Measurements from ENCODE around the gene RXFP4. TPM values are rescaled to one million over a fixed set of nuclear protein-coding genes. Genes with fewer than 3 reads are reported as not detected.

Gene RXFP4
- total and polyA plus RNA-seq, 8 donors = 0.10 to 0.82 (median 0.17) TPM; not detected in 3

DNA sequence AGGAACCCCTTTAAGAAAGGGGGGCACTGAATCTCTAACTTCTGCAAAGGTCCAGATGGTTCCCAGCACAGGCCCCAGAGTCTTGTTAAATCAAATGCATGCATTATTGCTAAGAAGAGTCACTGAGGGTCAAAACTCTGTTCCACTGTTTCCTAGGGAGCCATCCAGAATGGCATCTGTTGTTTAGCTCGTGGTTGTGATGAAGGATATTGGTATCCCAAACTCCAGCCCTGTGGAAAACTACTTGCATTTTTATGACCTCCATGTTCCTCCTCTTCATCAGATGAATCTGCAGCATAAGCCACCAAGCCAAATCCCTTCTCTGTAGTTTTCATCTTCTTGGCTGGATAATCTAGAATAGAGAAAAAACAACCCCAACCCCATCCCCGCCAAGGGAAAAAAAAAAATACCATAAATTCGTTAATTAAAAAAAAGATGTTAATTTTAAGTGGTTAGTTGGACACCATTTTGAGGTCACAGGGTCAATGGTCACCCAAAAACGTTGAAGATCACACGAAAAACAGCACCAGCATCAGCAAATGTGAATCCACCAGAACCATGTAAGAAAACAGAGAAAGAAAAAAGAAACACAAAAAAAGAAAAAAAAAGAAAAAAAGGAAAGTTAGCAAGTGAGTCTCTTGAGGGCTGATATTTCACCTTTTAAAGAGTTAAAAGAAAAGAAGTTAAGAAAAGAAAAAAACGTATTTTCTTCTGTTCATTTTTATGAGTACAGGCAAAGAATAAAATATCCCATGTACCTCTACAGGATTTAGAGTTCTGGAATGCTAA, 27.3 kb upstream of the RXFP4 start:
- H3K4me1 ChIP-seq = peaks cover 4 to 26% of the 10 kb centered on the region in 2 donors
- H3K36me3 ChIP-seq = peaks cover 0 to 79% of the 10 kb centered on the region in 2 donors

DNA sequence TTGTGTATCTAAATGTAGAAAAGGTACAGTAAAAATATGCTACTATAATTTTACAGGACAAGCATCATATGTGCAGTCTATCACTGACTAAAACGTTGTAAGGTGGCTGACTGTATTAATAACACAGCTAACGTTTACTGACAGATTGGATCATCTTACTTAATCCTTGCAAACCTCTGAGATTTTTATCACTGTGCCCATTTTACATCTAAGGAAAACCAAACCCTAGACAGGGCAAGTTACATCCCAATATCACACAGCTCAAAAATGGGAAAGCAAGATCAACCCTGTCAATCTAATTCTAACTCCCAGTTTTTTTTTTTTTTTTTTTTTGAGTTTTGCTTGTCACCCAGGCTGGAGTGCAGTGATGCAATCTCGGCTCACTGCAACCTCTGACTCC, 22.8 kb upstream of the RXFP4 start:
- TF ChIP-seq, protein P1, sequence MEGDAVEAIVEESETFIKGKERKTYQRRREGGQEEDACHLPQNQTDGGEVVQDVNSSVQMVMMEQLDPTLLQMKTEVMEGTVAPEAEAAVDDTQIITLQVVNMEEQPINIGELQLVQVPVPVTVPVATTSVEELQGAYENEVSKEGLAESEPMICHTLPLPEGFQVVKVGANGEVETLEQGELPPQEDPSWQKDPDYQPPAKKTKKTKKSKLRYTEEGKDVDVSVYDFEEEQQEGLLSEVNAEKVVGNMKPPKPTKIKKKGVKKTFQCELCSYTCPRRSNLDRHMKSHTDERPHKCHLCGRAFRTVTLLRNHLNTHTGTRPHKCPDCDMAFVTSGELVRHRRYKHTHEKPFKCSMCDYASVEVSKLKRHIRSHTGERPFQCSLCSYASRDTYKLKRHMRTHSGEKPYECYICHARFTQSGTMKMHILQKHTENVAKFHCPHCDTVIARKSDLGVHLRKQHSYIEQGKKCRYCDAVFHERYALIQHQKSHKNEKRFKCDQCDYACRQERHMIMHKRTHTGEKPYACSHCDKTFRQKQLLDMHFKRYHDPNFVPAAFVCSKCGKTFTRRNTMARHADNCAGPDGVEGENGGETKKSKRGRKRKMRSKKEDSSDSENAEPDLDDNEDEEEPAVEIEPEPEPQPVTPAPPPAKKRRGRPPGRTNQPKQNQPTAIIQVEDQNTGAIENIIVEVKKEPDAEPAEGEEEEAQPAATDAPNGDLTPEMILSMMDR (IDR thresholded peaks at IDR 0.05) = no peak
- ATAC-seq = no peak

More for the DNA sequence above, 27.3 kb upstream of the RXFP4 start:
- TF ChIP-seq, protein P1 (IDR thresholded peaks at IDR 0.05) = no peak
- ATAC-seq = no peak
- no peak overlapping the region for H3K27ac ChIP-seq
- H3K27me3 ChIP-seq = no peaks in the 10 kb centered on the region
- intact Hi-C loops (cut with DNase I) = no loop called here
- DNase-seq = no peak
- H3K4me3 ChIP-seq = no peak overlapping the region
- no peaks in the 10 kb centered on the region for H3K9me3 ChIP-seq

DNA sequence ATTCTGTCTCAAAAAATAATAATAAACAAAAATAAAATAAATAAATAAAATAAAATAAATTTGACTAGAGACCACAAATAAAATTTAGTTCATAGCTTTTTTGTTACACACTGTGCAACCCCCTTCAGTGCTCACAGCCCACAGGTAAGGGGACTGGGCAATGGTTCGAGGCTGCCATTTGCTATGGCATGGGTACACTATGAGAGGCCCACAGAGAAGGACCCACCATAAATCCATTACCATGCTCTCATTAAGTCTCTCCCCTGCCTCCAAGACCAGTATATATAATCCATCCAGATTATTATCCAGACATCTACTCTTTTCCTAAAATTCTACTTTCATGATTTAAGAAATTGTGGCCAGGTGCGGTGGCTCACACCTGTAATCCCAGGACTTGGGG, 21.6 kb upstream of the RXFP4 start:
- ATAC-seq (no peak), DNase-seq (no peak)
- intact Hi-C loops (cut with DNase I) = no loop called here
- TF ChIP-seq, protein P1 (IDR thresholded peaks at IDR 0.05) = no peak
- no peak overlapping the region for H3K27ac ChIP-seq
- peaks cover 9 to 100% of the 10 kb centered on the region in 2 donors for H3K36me3 ChIP-seq
- no peak overlapping the region for H3K4me3 ChIP-seq
- no peaks in the 10 kb centered on the region for H3K9me3 ChIP-seq
- no peaks in the 10 kb centered on the region for H3K27me3 ChIP-seq
- no peaks in the 10 kb centered on the region for H3K4me1 ChIP-seq

More for the DNA sequence above, 22.8 kb upstream of the RXFP4 start:
- peaks cover 9 to 100% of the 10 kb centered on the region in 2 donors for H3K36me3 ChIP-seq
- H3K27me3 ChIP-seq = no peaks in the 10 kb centered on the region
- no peaks in the 10 kb centered on the region for H3K4me1 ChIP-seq
- H3K9me3 ChIP-seq = no peaks in the 10 kb centered on the region
- H3K4me3 ChIP-seq = no peak overlapping the region
- no peak for DNase-seq
- H3K27ac ChIP-seq = no peak overlapping the region
- intact Hi-C loops (cut with DNase I) = no loop called here

DNA sequence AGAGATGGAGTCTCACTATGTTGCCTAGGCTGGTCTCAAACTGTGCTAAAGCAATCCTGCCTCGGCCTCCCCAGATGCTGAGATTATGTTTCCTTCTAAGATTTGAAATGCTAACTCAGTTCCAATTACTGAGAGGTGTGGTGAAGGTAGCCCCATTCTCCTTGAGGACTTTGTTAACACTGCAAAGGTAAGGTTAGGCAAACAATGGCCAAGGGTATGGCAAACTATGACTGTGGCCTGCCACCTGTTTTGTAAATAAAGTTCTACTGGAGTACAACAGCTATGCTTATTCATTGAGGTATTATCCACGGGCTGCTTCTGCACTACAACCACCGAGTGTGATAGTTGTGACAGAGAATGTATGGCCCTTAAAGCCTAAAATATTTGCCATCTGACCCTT, 20.7 kb upstream of the RXFP4 start:
- Histone ChIP-seq H3K27me3 (no peaks in the 10 kb centered on the region), H3K9me3 (no peaks in the 10 kb centered on the region), H3K4me3 (no peak overlapping the region), H3K4me1 (no peaks in the 10 kb centered on the region), H3K36me3 (peaks cover 9 to 100% of the 10 kb centered on the region in 2 donors), H3K27ac (no peak overlapping the region)
- TF ChIP-seq, protein P1 (IDR thresholded peaks at IDR 0.05) = no peak
- DNase-seq (no peak), ATAC-seq (peak; percentile 25)
- intact Hi-C loops (cut with DNase I) = no loop called here

- intact Hi-C loops (cut with DNase I) = no loop called here
- TF ChIP-seq, protein P1 (IDR thresholded peaks at IDR 0.05) = no peak
- Histone ChIP-seq H3K4me1 (peaks cover 3 to 13% of the 10 kb centered on the region in 2 donors), H3K4me3 (no peak overlapping the region), H3K9me3 (no peaks in the 10 kb centered on the region), H3K27ac (no peak overlapping the region), H3K36me3 (peaks cover 9 to 99% of the 10 kb centered on the region in 2 donors), H3K27me3 (no peaks in the 10 kb centered on the region)
- ATAC-seq (no peak), DNase-seq (no peak)
These were observed 15.9 kb upstream of the RXFP4 start for GRCh38 chr1:155925506-155925905.

All from left lung (tissue), 10 donors.